GM18511 (cell line): Measurements from ENCODE around the gene SEPTIN1.
A peak's percentile ranks its signal among the peaks of the same experiment; 100 is the strongest.
"Not testable (repeated sequence)": the region's sequence is repeated elsewhere in the genome, so short reads cannot be mapped to it uniquely, and the experiment has no call there.

ENCODE experiments used
- ATAC-seq: cut with Tn5 transposase; IDR thresholded peaks from one replicate; pipeline ENCODE4 v1.9.1; 2021; ENCODE audit warnings: mild to moderate bottlenecking, moderate library complexity; ENCODE audit not compliant: unreplicated experiment

The SEPTIN1 gene

DNA sequence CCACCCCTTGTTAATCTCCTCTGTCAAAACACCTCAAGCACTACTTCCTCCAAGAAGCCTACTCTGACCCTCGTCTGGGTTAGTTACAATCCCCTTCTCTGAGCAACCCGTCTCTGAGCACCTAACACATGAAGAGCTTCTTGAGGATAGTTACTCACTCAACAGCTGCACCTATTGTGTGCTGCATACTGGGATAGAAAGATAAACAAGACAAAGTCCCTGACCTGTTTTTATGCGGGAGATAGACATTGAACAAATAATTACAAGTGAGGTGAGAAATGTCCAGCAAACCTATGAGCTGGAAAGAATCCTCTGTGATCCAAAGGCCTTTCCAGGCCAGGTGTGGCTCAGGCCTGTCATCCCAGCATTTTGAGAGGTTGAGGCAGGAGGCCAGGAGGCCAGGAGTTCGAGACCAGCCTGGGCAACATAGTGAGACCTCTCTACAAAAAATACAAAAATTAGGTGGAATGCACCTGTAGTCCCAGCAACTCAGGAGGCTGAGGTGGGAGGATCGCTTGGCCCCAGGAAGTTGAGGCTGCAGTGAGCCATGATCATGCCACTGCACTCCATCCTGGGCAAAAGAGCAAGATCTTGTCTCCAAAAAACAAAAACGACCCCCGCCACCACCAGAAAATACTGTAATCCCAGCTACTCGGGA lies 19.5 kb upstream of the SEPTIN1 start:
- no peak for ATAC-seq

DNA sequence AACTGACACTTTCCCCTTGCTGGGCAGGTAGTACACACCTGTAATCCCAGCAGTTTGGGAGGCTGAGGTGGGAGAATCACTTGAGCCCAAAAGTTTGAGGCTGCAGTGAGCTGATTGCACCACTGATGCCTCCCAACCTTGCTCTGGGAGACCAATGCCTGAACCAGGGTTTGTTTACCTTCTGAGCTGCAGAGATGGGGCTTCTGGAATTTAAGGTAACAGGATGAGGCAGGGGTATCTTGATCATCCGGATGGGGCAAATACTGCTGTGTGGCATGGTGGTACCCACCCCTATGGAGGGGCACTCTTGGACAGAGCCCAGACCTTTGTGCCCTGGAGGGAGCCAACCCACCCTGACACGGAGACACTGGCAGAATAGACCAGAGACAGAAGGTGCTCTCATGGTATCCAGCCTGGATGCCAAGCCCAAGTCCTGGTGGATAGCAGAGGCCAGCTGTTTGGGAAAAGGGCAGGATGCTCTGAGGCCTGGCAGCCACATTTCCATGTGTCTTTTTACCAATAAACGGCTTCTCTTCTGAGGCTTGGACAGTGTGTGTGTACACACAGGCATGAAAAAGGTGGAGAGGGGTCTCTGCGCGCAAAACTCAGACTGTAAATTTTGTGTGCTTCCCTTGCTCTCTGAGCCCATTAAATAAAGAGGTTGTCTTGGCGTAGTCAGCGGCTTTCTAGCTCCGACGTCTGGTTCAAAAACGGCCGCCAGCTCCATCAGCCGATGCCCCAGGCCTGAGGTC lies 17.2 kb upstream of the SEPTIN1 start:
- ATAC-seq: no peak

GRCh38 chr16:30398661-30399434 lies 16.5 kb upstream of the SEPTIN1 start:
- no peak for ATAC-seq

DNA sequence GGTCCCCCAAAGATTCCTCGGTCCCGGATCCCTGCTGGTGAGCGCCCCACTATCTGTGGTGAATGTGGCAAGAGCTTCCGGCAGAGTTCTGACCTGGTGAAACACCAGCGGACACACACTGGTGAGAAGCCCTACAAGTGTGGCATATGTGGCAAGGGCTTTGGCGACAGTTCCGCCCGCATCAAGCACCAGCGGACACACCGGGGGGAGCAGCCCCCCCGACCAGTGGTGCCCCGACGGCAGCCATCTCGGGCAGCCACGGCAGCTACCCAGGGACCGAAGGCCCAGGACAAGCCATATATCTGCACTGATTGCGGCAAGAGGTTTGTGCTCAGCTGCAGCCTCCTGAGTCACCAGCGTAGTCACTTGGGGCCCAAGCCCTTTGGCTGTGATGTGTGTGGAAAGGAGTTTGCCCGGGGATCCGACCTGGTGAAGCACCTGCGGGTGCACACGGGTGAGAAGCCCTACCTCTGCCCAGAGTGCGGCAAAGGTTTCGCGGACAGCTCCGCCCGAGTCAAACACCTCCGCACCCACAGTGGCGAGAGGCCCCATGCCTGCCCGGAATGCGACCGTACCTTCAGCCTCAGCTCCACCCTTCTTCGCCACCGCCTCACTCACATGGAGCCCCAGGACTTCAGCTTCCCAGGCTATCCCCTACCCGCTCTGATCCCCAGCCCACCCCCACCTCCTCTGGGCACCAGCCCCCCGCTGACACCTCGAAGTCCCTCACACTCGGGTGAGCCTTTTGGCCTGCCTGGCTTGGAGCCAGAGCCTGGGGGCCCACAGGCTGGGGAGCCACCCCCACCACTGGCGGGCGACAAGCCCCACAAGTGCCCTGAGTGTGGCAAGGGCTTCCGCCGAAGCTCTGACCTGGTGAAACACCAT lies 15.7 kb upstream of the SEPTIN1 start:
- no peak for ATAC-seq

DNA sequence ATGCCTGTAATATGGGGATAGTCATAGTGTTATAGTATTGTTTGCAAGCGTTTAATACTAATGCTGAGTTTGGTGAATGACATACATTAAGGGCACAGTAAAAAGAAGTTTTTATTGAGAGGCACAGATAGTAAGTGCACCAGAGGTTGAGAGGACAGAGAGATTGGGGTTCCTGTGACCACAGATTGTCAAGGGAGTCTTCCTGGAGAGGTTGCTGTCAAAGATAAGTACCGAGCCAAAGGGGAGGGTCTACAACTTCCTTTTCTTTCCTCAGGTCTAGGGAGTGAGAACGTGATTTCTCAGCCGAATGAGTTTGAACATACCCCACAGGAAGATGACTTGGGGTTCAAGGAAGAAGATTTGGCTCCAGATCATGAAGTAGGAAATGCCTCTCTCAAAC lies 14.7 kb upstream of the SEPTIN1 start:
- no peak for ATAC-seq

GRCh38 chr16:30396627-30397026 lies 14.3 kb upstream of the SEPTIN1 start:
- ATAC-seq: not testable (repeated sequence)

GRCh38 chr16:30395992-30396585 lies 13.7 kb upstream of the SEPTIN1 start:
- no peak for ATAC-seq

DNA sequence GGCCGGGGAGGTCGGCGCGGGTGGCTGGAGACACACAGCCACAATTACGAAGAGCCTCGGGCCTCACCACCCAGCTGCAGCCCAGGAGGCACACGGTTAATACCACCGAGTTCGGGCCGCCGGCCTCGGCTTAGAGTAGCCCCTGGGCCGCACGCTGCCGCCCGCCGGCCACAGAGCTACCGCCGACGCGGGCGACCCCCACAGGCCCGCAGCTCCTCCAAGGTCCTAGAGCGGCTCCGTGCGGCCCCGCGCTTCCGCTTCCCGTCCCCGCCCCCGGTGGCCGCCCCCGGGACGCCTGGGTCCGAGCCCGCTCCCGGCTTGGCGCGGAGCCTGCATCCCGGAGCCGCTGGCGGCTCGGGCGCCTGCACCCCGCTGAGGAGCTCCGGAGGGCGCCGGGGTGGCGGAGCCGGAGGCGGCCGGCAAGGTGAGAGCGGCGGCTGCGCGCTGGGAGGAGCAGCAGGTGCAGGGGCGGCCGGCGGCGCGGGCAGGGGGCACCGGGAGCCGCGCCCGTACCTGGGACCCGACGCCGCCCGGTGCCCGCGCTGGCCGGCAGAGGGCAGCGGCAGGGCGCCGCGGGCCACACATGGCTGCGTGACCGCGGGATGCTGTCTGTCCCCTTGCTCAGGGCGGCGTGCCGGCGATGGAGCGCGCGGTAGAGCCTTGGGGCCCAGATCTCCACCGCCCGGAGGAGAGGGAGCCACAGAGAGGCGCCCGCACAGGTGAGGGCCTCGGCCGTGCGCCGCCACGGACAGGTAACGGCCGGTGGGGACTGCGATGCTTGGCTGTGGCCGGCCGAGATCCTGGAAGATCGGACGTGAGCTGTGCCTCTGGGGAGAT lies 13.0 kb upstream of the SEPTIN1 start, which contains the start of gene ZNF48:
Gene ZNF48, plus strand, starts transcription at position 266 of the 837 bp plus-strand sequence. Its CDS starts 375 bp downstream, at position 641.
- ATAC-seq: peak; percentile 67

- no peak for ATAC-seq
Measured at GRCh38 chr16:30394592-30395154, 12.3 kb upstream of the SEPTIN1 start.

GRCh38 chr16:30383521-30383920 lies 1.2 kb upstream of the SEPTIN1 start:
- no peak for ATAC-seq

GRCh38 chr16:30381291-30382041 lies 895 bp downstream of the SEPTIN1 start:
- ATAC-seq: no peak

DNA sequence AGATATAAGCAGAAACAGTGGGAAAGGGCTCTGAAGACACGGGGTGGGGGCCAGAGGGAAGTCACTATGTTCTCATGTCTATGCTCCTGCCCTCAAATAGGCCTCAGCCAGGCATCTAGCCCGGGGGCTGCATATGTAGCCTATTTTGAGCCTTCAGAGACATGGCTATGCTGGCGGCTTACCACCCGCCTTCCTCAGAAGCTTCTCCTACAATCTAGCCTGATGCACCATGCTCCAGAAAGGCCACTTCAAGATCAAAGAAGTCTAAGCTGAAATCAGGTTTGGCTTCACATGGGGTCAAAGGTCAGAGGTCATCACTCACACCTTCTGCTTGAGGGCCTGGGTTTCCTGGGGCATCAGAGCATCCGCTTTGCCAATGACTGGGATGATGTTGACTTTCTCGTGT lies 1.6 kb downstream of the SEPTIN1 start:
- ATAC-seq: no peak

DNA sequence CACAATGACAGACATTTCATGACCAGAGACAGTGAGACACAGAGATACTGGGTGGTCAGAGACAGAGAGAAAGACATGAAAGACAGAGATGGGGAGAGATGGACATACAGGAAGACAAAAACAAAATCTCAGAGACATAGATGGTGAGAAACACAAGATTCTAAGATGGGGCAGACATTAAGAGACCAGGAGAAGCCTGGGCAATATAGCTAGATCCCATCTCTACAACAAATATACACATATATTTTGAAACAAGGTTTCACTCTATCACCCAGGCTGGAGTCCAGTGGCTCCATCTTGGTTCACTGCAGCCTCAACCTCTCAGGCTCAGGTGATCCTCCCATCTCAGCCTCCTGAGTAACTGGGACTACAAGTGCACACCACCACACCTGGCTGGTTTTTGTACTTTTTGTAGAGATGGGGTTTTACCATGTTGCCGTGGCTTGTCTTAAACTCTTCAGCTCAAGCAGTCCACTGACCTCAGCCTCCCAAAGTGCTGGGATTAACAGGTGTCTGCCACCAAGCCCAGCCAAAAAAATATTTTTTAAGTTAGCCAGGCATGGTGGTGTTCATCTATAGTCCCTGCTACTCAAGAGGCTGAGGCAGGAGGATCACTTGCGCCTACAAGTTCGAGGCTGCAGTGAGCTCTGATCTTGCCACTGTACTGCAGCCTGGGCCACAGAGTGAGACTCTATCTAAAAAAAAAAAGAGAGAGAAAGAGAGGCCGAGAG lies 2.1 kb downstream of the SEPTIN1 start:
- no peak for ATAC-seq

DNA sequence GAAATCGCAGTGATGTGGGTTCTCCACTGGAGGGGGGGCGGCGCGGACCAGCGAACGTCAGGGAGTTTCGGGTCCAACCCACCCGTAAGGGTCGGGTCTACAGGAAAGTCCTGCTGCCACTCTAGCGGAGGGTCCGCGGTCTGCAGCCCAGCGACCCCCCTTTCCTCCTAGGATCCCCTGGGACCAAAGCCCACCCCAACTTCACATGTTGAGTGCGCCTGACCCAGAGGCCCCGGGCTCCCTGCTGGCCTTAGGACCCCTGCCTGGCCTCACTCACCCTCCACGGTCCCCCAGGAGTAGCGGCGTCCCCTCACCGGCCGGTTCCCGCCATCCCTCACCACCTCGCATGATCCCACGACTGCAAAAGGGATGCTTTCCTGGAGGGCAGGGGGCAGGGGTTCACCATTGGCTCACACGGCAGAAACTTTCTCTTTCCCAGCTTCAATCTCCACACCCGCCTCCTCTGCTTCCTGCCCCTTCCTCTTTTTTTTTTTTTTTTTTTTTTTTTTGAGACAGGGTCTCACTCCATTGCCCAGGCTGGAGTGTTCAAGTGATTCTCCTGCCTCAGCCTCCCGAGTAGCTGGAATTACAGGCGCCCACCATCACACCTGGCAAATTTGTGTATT lies 3.1 kb downstream of the SEPTIN1 start:
- ATAC-seq: no peak

GRCh38 chr16:30378236-30379157 lies 3.9 kb downstream of the SEPTIN1 start:
- ATAC-seq: peak; percentile 87

DNA sequence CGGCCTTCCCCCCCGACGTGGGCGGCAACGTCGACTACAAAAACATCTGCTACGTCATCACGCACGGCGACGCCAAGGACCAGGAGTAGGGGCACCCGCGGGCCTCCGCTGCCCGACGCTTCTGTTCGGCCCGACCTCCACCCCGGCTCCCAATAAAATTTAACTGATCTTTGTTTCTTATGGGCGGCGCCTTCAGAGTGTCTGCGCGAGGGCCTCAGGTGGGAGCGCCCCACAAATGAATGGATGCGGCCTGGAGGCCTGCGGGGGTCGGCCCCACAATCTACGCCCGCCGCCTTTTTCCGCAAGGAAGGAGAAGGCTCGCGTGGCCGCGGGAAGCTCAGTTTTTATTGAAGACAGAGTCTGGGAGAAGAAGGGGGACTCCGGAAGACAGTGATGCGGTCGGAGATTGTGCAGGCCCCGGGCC lies 4.5 kb downstream of the SEPTIN1 start:
- ATAC-seq: peak; percentile 53
